Mesendoderm (in vitro differentiated cells): ENCODE results near the gene CPD.

Experiments
- DNase-seq: peaks from one replicate; pipeline ENCODE4 v3.0.0; 2013
- H2AK5ac ChIP-seq: 2 replicates; pipeline ENCODE4 v1.6.1; 2013; ENCODE audit warnings: low read length, inconsistent platforms
- H2BK120ac ChIP-seq: 2 replicates; pipeline ENCODE4 v1.6.1; 2013; ENCODE audit warnings: low read depth, mild to moderate bottlenecking, low read length, moderate library complexity, mixed read lengths
- H2BK15ac ChIP-seq: replicated peaks from 2 replicates; pipeline ENCODE4 v1.6.1; 2013; ENCODE audit warnings: low read depth, mild to moderate bottlenecking, moderate library complexity
- H2BK5ac ChIP-seq: 2 replicates; pipeline ENCODE4 v1.6.1; 2013; ENCODE audit warnings: low read length, inconsistent platforms
- H3K18ac ChIP-seq: 2 replicates; pipeline ENCODE4 v1.6.1; 2013; ENCODE audit warnings: mild to moderate bottlenecking, low read length, mixed read lengths
- H3K23ac ChIP-seq: one replicate; pipeline ENCODE4 v1.6.1; 2013; ENCODE audit warnings: low read length
- H3K27ac ChIP-seq: 2 replicates; pipeline ENCODE4 v1.5.1; 2013; ENCODE audit warnings: low read depth, mild to moderate bottlenecking, inconsistent platforms, low read length, moderate library complexity
- H3K27me3 ChIP-seq: 2 replicates; pipeline ENCODE4 v1.6.1; 2013; ENCODE audit warnings: low read length, control low read depth, mild to moderate bottlenecking, inconsistent platforms; ENCODE audit not compliant: insufficient read depth, poor library complexity
- H3K36me3 ChIP-seq: 2 replicates; pipeline ENCODE4 v1.6.1; 2013; ENCODE audit warnings: low read length, inconsistent platforms; ENCODE audit not compliant: control insufficient read depth, insufficient read depth
- H3K4ac ChIP-seq: one replicate; pipeline ENCODE4 v1.6.1; 2013; ENCODE audit warnings: low read depth, mild to moderate bottlenecking, low read length, moderate library complexity
- H3K4me1 ChIP-seq: 2 replicates; pipeline ENCODE4 v1.6.1; 2013; ENCODE audit warnings: low read depth, low read length, inconsistent platforms; ENCODE audit not compliant: control insufficient read depth
- H3K4me2 ChIP-seq: 2 replicates; pipeline ENCODE4 v1.6.1; 2013; ENCODE audit warnings: low read length
- H3K4me3 ChIP-seq: 2 replicates; pipeline ENCODE4 v1.5.1; 2013; ENCODE audit warnings: mild to moderate bottlenecking, low read length
- H3K56ac ChIP-seq: one replicate; pipeline ENCODE4 v1.6.1; 2013; ENCODE audit warnings: low read length
- H3K79me1 ChIP-seq: 2 replicates; pipeline ENCODE4 v1.6.1; 2013; ENCODE audit warnings: low read length, inconsistent platforms
- H3K79me2 ChIP-seq: 2 replicates; pipeline ENCODE4 v1.6.1; 2013; ENCODE audit warnings: mild to moderate bottlenecking, low read length; ENCODE audit not compliant: control insufficient read depth, insufficient read depth
- H3K9ac ChIP-seq: 2 replicates; pipeline ENCODE4 v1.6.1; 2013; ENCODE audit warnings: low read length, inconsistent platforms
- H4K5ac ChIP-seq: one replicate; pipeline ENCODE4 v1.6.1; 2013; ENCODE audit warnings: low read length
- H4K8ac ChIP-seq: one replicate; pipeline ENCODE4 v1.6.1; 2013; ENCODE audit warnings: low read depth, mild to moderate bottlenecking, control low read depth, low read length, moderate library complexity
- WGBS: extraction: QIAGEN DNeasy Blood & Tissue Kit; methylation state at CpG from one replicate; pipeline ENCODE4 v1.1.7; 2013; ENCODE audit warnings: low lambda C conversion rate, missing lambda C conversion rate; ENCODE audit not compliant: insufficient coverage; ENCODE audit errors: extremely low coverage; 5-methylcytosine and 5-hydroxymethylcytosine counted together

The CPD gene

DNA sequence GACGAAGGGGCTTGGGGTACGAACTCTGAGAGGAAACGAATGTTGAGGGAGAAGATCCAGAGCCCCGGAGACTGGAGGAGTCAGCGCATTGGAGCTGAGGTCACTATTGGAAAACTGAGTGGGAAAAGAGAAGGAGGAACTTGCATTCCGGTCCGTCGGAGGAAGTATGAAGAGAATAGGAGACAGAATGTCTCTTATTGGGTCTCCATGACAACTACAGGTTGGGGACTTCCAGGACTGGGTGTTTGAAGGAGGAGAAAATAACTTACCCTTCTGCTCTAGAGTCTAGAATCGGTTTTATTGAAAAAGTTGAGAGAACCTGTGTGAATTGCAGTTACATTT, 99.0 kb downstream of the CPD start:
- H3K4me1 ChIP-seq = peaks cover 1% of the 10 kb centered on the region
- peak overlapping the region; percentile 96 for H3K56ac ChIP-seq
- no peak overlapping the region for H2BK120ac ChIP-seq
- no peaks in the 10 kb centered on the region for H3K79me1 ChIP-seq
- H3K18ac ChIP-seq = no peak overlapping the region
- no peak overlapping the region for H3K23ac ChIP-seq
- H3K27ac ChIP-seq = no peak overlapping the region
- no peaks in the 10 kb centered on the region for H3K27me3 ChIP-seq
- no CpG with 5 or more reads among the region's 9 CpGs for WGBS
- H3K9ac ChIP-seq = peak overlapping the region; percentile 95
- peak overlapping the region; percentile 65 for H3K4me3 ChIP-seq
- peak overlapping the region; percentile 86 for H3K4ac ChIP-seq
- H3K79me2 ChIP-seq = peaks cover 10% of the 10 kb centered on the region
- H2AK5ac ChIP-seq = no peak overlapping the region
- H4K8ac ChIP-seq = no peak overlapping the region
- no peak overlapping the region for H4K5ac ChIP-seq
- H3K36me3 ChIP-seq = no peaks in the 10 kb centered on the region
- H2BK15ac ChIP-seq = no peak overlapping the region
- H2BK5ac ChIP-seq = no peak overlapping the region
- peak; percentile 51 for DNase-seq
- peak overlapping the region; percentile 21 for H3K4me2 ChIP-seq

DNA sequence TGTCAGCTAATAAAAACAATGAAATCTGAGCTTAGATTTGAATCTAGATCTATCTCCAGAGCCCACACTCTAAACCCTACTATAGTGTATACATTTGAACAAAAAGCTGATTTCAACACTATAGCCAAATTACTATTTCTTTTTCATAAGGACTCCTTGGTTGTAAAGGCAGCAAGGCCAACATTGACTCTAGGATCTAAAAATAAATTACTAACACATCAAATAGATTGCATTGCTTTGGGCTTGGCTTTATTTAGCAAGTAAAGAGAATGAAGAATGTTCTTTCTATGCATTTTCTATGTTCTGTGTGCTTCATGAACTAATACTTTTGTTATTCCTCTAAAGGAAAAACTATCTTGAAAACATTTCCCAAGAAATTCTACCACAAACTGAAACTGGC, 103.8 kb downstream of the CPD start:
- no peak overlapping the region for H3K4me3 ChIP-seq

DNA sequence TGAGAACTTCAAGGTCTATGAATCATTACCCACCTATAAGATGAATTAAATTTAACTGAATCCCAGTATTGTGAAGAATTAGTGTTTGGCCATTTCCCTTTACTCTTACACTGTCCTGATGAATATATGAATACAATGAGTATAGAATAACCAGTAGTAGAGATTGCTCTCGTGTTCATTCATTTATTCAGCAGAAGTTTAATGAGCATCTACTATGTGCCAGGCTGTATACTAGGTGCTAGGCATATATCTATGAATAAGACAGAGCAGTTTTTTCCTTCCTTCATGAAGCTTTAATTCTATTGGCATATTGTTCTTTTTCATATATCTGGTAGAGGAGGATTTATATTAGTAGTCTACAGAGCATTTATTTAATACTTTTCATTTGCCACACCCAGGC, 104.4 kb downstream of the CPD start:
- Histone ChIP-seq H3K4me1 (no peaks in the 10 kb centered on the region), H3K23ac (no peak overlapping the region), H3K56ac (no peak overlapping the region), H3K4me2 (no peak overlapping the region), H2BK5ac (no peak overlapping the region), H3K79me1 (no peaks in the 10 kb centered on the region), H4K5ac (no peak overlapping the region), H2BK15ac (no peak overlapping the region), H3K4me3 (no peak overlapping the region), H3K36me3 (peaks cover 3% of the 10 kb centered on the region), H3K27me3 (no peaks in the 10 kb centered on the region), H2AK5ac (no peak overlapping the region), H3K4ac (no peak overlapping the region), H2BK120ac (no peak overlapping the region), H3K79me2 (peaks cover 3% of the 10 kb centered on the region), H3K9ac (no peak overlapping the region), H4K8ac (no peak overlapping the region), H3K18ac (no peak overlapping the region), H3K27ac (no peak overlapping the region)
- no CpG with 5 or more reads among the region's 1 CpG for WGBS
- DNase-seq = no peak

More for the DNA sequence above, 103.8 kb downstream of the CPD start:
- no peak overlapping the region for H2BK15ac ChIP-seq
- H3K56ac ChIP-seq = no peak overlapping the region
- H3K36me3 ChIP-seq = peaks cover 3% of the 10 kb centered on the region
- H4K8ac ChIP-seq = no peak overlapping the region
- H2AK5ac ChIP-seq = no peak overlapping the region
- no peak overlapping the region for H2BK5ac ChIP-seq
- DNase-seq = no peak
- no peak overlapping the region for H3K4me2 ChIP-seq
- H3K4ac ChIP-seq = no peak overlapping the region
- H3K23ac ChIP-seq = no peak overlapping the region
- H3K79me1 ChIP-seq = no peaks in the 10 kb centered on the region
- H3K18ac ChIP-seq = no peak overlapping the region
- H3K27me3 ChIP-seq = no peaks in the 10 kb centered on the region
- H4K5ac ChIP-seq = no peak overlapping the region
- H3K27ac ChIP-seq = no peak overlapping the region
- no peaks in the 10 kb centered on the region for H3K4me1 ChIP-seq
- H3K79me2 ChIP-seq = peaks cover 9% of the 10 kb centered on the region
- H3K9ac ChIP-seq = no peak overlapping the region
- H2BK120ac ChIP-seq = no peak overlapping the region

DNA sequence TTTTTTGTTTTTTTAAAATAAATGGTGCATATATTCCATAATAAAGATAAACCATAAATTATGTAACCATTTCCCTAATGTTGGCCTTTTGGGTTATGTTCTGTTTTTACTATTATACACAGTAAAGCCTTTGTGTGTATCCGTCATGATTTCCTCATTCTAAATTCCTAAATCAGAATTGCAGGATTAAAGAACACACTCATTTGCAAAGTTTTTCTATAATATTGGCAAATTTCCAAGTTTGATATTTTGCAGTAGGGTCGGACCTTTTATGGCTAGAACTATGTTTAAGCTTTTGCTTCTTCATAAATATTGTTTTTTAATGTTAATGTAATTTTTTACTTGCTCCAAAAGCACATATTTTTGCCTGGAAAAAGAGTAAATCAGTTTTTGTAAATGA, 115.1 kb downstream of the CPD start:
- H3K4ac ChIP-seq = no peak overlapping the region
- no peak overlapping the region for H3K56ac ChIP-seq
- H3K23ac ChIP-seq = no peak overlapping the region
- H3K4me2 ChIP-seq = no peak overlapping the region
- peaks cover 9% of the 10 kb centered on the region for H3K36me3 ChIP-seq
- H3K18ac ChIP-seq = no peak overlapping the region
- no peak overlapping the region for H2BK15ac ChIP-seq
- no peak overlapping the region for H4K8ac ChIP-seq
- WGBS = no CpG with 5 or more reads among the region's 2 CpGs
- no peak overlapping the region for H2BK120ac ChIP-seq
- no peaks in the 10 kb centered on the region for H3K27me3 ChIP-seq
- H3K27ac ChIP-seq = no peak overlapping the region
- no peak for DNase-seq
- no peak overlapping the region for H2AK5ac ChIP-seq
- H3K79me1 ChIP-seq = no peaks in the 10 kb centered on the region
- H4K5ac ChIP-seq = no peak overlapping the region
- no peak overlapping the region for H2BK5ac ChIP-seq
- H3K9ac ChIP-seq = no peak overlapping the region
- no peaks in the 10 kb centered on the region for H3K79me2 ChIP-seq
- no peak overlapping the region for H3K4me3 ChIP-seq
- no peaks in the 10 kb centered on the region for H3K4me1 ChIP-seq

DNA sequence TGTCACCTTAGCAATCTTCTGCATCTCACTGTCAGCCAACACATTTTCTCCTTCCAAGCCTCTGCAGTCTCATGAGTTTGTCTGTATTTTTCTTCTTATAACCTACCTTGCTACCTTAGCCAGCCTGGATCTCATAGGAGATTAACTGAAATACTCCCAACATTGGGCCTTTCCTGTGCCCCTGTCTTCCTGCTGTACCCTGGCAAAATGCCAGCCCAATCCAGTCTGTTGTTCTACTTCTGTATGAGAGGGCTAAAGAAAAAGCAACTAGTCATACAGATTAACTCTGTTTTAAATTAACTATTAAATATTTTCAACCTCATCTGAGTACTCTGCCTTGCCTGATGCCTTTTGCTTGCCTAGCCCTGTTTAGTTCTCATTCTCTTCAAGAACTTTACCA, 116.9 kb downstream of the CPD start:
- no peak overlapping the region for H2BK15ac ChIP-seq
- no peak overlapping the region for H2BK120ac ChIP-seq
- H2AK5ac ChIP-seq = no peak overlapping the region
- no peak overlapping the region for H3K56ac ChIP-seq
- H3K4me1 ChIP-seq = no peaks in the 10 kb centered on the region
- no peak overlapping the region for H3K4ac ChIP-seq
- H3K36me3 ChIP-seq = peaks cover 9% of the 10 kb centered on the region
- H2BK5ac ChIP-seq = no peak overlapping the region
- H3K4me2 ChIP-seq = no peak overlapping the region
- DNase-seq = no peak
- H3K79me2 ChIP-seq = no peaks in the 10 kb centered on the region
- H3K23ac ChIP-seq = no peak overlapping the region
- H3K18ac ChIP-seq = no peak overlapping the region
- no peak overlapping the region for H3K9ac ChIP-seq
- no peaks in the 10 kb centered on the region for H3K27me3 ChIP-seq
- H3K4me3 ChIP-seq = no peak overlapping the region
- no peak overlapping the region for H4K5ac ChIP-seq
- no peak overlapping the region for H4K8ac ChIP-seq
- no peaks in the 10 kb centered on the region for H3K79me1 ChIP-seq
- H3K27ac ChIP-seq = no peak overlapping the region

DNA sequence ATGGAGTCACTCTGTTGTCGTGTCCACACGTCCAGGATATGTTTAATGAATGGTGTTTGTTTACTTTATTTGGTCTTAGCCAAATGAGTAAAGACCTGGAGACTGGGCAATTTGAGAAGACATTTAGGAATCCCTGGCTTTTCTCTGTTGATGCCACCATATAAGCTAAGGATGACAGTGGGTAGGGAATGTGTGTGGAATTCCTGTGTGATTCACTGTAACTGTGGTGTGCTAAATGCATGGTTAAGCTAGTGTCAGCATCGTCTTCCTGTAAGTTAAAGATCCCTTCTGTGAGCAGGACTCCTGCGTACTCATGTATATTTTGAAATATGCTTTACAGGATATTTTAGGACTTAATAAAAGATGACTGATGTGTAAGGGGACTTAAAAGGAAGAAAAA, 124.8 kb downstream of the CPD start:
- no peak overlapping the region for H3K56ac ChIP-seq
- H2AK5ac ChIP-seq = no peak overlapping the region
- H2BK120ac ChIP-seq = no peak overlapping the region
- peak; percentile 7 for DNase-seq
- H3K79me1 ChIP-seq = no peaks in the 10 kb centered on the region
- no peak overlapping the region for H3K4me2 ChIP-seq
- H3K27me3 ChIP-seq = no peaks in the 10 kb centered on the region
- H3K18ac ChIP-seq = no peak overlapping the region
- H4K5ac ChIP-seq = no peak overlapping the region
- H3K9ac ChIP-seq = no peak overlapping the region
- H3K36me3 ChIP-seq = no peaks in the 10 kb centered on the region
- no peak overlapping the region for H3K4me3 ChIP-seq
- H3K79me2 ChIP-seq = no peaks in the 10 kb centered on the region
- no peak overlapping the region for H3K23ac ChIP-seq
- H3K27ac ChIP-seq = no peak overlapping the region
- WGBS = no CpG with 5 or more reads among the region's 4 CpGs
- H3K4me1 ChIP-seq = no peaks in the 10 kb centered on the region
- no peak overlapping the region for H2BK15ac ChIP-seq
- H3K4ac ChIP-seq = no peak overlapping the region
- H2BK5ac ChIP-seq = no peak overlapping the region
- no peak overlapping the region for H4K8ac ChIP-seq
